Spleen (tissue), 3 donors: Measurements from ENCODE around the gene SECTM1.

Experiments used
- POLR2A ChIP-seq, 3 donors: fragments of 450-650 bp; IDR thresholded peaks; one replicate each; pipeline ENCODE4 v1.5.1; 2017; ENCODE audit warnings: antibody characterized with exemption in 3 of 3, mild to moderate bottlenecking in 1 of 3
- POLR2AphosphoS5 ChIP-seq, 3 donors: sonication (generic); formaldehyde crosslinking; IDR thresholded peaks; one replicate each; pipeline ENCODE4 v1.5.1; 2017; ENCODE audit warnings: antibody characterized with exemption in 3 of 3

- no peak for TF ChIP-seq POLR2A (IDR thresholded peaks at IDR 0.05)
- no peak for TF ChIP-seq POLR2AphosphoS5 (IDR thresholded peaks at IDR 0.05)
Measured at GRCh38 chr17:82328994-82329507, 4.5 kb downstream of the SECTM1 start.
